Kidney epithelial cell (primary cell): Measurements from ENCODE around the gene PRKCA. TPM values are rescaled to one million over a fixed set of nuclear protein-coding genes. Genes with fewer than 3 reads are reported as not detected.
"Not testable (repeated sequence)": the region's sequence is repeated elsewhere in the genome, so short reads cannot be mapped to it uniquely, and the experiment has no call there.

Experiments used
- DNase-seq: peaks from one replicate; pipeline ENCODE4 v3.0.0-alpha.2; 2010; ENCODE audit warnings: low read depth
- H3K27me3 ChIP-seq: 2 replicates; pipeline ENCODE4 v1.6.0; 2011; ENCODE audit warnings: low read length; ENCODE audit not compliant: control insufficient read depth, insufficient read depth
- H3K36me3 ChIP-seq: 2 replicates; pipeline ENCODE4 v1.5.1; 2011; ENCODE audit warnings: low read length; ENCODE audit not compliant: control insufficient read depth, insufficient read depth
- H3K4me3 ChIP-seq: 2 replicates; pipeline ENCODE4 v1.5.1; 2011; ENCODE audit warnings: low read depth, mild to moderate bottlenecking, control low read depth, low read length
- total RNA-seq: library from RNA; depleted of rRNA; stranded (reverse); fragments of >200 nt; gene quantifications from 2 replicates; pipeline ENCODE4 v1.2.3, GENCODE V29; 2015
- TF ChIP-seq, protein P1 (sequence below): IDR thresholded peaks from 2 replicates; pipeline ENCODE4 v1.5.1; 2011; ENCODE audit warnings: mild to moderate bottlenecking, moderate library complexity, low read length, control low read depth, inconsistent platforms; ENCODE audit not compliant: insufficient read depth, poor library complexity, severe bottlenecking

Gene PRKCA
- total RNA-seq, 1 donor from 2014 or later: 5.7 TPM

DNA sequence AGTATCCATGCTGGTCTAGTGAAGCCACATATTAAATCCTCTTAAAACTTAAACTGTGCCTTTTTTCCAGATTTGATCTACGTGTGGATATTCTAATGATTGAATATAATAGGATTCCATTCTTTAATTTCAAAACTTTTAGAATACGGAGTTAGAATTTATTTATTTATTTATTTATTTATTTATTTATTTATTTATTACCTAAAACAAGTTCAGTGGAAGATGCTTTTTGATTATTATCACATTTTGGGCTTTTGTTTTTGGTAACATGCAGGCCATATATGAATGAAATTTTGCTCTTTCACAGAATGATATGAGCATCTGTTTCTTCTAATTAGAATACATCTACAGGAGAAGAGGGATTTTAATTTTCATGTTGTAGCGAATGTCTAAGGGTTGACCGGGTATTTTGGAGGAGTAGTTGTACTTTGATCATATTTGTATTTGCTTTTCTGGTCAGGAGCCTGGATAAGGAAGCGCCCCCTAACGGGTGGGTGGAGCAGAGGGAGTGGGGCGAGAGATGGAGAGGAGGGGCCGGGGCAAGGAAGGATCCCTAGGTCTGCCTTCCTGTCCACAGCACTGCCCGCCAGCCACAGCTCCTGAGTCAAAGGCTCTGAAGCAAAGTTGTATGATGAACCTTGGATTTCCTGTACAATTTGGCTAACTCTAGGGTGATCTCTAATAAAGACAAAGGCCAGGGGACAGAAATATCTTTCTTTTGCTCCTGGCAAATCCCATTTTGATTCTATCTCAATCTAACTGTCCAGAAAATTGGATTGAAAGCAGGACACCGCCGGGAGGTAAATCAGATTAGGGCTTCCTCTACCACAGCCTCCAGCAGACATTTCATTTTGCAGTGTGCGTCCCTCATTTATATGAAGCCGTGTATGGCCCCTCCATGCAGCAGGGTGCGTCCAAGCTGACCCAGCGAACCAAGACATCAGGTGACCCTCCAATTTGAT is 149.1 kb downstream of the PRKCA start:
- no peaks in the 10 kb centered on the region for H3K36me3 ChIP-seq
- no peaks in the 10 kb centered on the region for H3K27me3 ChIP-seq
- TF ChIP-seq, protein P1, sequence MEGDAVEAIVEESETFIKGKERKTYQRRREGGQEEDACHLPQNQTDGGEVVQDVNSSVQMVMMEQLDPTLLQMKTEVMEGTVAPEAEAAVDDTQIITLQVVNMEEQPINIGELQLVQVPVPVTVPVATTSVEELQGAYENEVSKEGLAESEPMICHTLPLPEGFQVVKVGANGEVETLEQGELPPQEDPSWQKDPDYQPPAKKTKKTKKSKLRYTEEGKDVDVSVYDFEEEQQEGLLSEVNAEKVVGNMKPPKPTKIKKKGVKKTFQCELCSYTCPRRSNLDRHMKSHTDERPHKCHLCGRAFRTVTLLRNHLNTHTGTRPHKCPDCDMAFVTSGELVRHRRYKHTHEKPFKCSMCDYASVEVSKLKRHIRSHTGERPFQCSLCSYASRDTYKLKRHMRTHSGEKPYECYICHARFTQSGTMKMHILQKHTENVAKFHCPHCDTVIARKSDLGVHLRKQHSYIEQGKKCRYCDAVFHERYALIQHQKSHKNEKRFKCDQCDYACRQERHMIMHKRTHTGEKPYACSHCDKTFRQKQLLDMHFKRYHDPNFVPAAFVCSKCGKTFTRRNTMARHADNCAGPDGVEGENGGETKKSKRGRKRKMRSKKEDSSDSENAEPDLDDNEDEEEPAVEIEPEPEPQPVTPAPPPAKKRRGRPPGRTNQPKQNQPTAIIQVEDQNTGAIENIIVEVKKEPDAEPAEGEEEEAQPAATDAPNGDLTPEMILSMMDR: no peak
- no peak for DNase-seq
- H3K4me3 ChIP-seq: no peak overlapping the region

DNA sequence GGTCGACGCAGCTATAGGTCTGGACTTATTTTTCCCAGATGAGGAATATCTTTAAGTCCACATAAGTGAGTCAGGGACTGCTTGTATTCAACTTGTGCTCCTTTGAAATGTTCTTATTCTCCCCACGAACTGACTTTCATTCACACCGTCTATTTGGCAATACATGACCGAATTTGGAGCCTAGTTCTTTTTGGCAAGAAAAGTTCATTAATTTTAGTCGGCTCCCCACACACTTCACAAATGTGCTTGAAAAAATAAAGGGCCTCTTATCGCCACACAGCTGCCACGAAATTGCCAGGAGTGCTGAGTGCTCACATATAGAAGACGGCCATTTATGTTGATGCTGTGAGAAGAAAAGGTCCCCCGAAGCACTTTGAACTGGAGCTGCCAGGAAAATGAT is 152.6 kb downstream of the PRKCA start:
- Histone ChIP-seq H3K36me3 (no peaks in the 10 kb centered on the region), H3K27me3 (no peaks in the 10 kb centered on the region), H3K4me3 (no peak overlapping the region)
- TF ChIP-seq, protein P1: no peak
- DNase-seq: no peak

DNA sequence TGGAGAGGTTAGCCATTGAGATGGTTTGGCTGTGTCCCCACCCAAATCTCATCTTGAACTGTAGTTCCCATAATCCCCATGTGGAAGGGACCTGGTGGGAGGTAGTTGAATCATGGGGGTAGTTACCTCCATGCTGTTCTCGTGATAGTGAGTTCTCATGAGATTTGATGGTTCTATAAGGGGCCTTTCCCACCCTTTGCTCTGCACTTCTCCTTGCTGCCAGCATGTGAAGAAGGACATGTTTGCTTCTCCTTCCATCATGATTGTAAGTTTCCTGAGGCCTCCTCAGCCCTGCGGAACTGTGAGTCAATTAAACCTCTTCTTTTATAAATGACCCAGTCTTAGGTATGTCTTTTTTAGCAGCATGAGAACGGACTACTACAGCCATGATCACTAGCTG is 155.1 kb downstream of the PRKCA start:
- not testable (repeated sequence) for H3K27me3 ChIP-seq, DNase-seq, H3K36me3 ChIP-seq, H3K4me3 ChIP-seq

DNA sequence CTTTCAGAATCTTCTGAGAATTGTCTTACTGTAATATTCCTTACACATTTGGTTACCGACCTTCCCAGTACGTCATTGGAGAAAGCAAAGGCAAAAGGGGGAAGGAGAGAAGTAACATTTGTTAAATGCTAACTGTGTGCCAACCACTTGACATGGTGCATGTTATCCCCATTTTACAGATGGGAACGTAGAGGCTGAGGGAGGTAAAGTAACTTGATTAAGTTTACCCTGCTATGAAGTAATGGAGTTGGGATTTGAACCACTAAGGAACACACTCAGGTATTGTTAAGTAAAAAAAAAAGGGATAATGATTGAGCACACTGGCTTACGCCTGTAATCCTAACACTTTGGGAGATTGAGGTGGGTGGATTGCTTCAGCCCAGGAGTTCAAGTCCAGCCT is 156.4 kb downstream of the PRKCA start:
- H3K4me3 ChIP-seq: no peak overlapping the region
- TF ChIP-seq, protein P1: no peak
- no peaks in the 10 kb centered on the region for H3K27me3 ChIP-seq
- no peak for DNase-seq
- H3K36me3 ChIP-seq: no peaks in the 10 kb centered on the region

DNA sequence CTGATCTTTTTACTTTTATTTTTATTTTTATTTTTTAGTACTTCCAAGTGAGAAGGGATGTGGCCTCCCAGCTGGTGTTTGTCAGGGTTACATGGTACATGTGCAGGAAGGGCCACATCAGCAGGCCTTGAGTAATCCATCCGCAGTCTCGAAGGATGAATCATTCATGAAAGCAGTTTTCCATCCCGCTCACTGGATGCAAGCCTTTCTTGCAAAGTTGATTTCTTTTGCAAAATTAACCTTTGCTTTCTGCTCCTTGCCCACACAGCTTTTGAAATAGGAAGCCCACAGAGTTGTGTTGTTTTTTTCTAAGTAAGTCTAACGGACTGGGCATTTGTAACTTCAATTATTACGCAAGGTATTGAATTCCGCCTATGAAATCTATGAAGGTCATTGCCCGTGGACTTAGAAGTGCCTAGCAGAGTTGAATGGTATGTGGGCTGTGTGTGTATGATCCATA is 157.4 kb downstream of the PRKCA start:
- Histone ChIP-seq H3K36me3 (no peaks in the 10 kb centered on the region), H3K4me3 (no peak overlapping the region), H3K27me3 (no peaks in the 10 kb centered on the region)
- DNase-seq: peak; percentile 94
- TF ChIP-seq, protein P1: no peak

DNA sequence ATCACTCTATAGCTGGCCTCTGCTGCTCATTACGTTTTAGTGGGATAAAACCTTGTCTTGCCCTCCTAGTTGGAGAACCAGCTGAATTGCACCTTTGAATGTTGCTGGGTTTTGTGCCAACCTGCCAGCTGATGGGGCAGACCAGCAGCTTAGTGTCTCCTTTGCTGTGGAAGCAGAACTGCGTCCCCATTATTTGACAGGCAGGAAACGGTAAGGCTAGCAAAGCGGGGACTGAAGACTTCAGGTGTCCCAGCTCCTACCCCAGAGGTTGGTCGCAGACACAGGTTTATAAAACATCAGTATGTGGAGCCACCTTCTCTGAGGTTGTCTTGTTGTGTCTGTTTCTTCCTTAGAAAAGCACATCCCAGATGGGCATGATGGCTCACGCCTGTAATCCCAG is 158.1 kb downstream of the PRKCA start:
- H3K27me3 ChIP-seq: no peaks in the 10 kb centered on the region
- DNase-seq: no peak
- TF ChIP-seq, protein P1: no peak
- no peak overlapping the region for H3K4me3 ChIP-seq
- H3K36me3 ChIP-seq: no peaks in the 10 kb centered on the region
